HepG2 (cell line): Measurements from ENCODE around the gene SNCAIP. TPM values are rescaled to one million over a fixed set of nuclear protein-coding genes. Genes with fewer than 3 reads are reported as not detected.

Source experiments
- ATAC-seq: fragments of 200-7000 bp; cut with Tn5 transposase; 3 replicates; pipeline ENCODE4 v1.9.1; 2020; ENCODE audit warnings: mild to moderate bottlenecking, moderate library complexity
- BruUV-seq: library from RNA; stranded (reverse); fragments of 400-500 nt; replicated peaks from 2 replicates; lab custom pipeline; 2021; lab: Mats Ljungman, UMichigan
- CTCF ChIA-PET: fragments of 300-600 bp; formaldehyde crosslinking; extraction: SDS; loops from one replicate; lab custom pipeline; 2021; ENCODE audit warnings: low total read pairs, inconsistent platforms, low intra/inter-chr PET ratio; lab: Yijun Ruan, JAX
- POLR2A ChIA-PET: fragments of 350-600 bp; sonication (Branson Sonifier 250); formaldehyde crosslinking; loops from one replicate; lab custom pipeline; 2020; ENCODE audit warnings: antibody characterized with exemption, inconsistent platforms; lab: Yijun Ruan, JAX
- DNase-seq: peaks from one replicate; pipeline ENCODE4 v3.0.0-alpha.2; 2015; ENCODE audit warnings: low spot score
- FAIRE-seq: peaks from 3 replicates; lab custom pipeline; 2011; peaks lifted over from hg19 to GRCh38; lab: Jason Lieb, UNC
- H2AFZ ChIP-seq: one replicate; pipeline ENCODE4 v1.6.1; 2011; ENCODE audit warnings: low read length, inconsistent platforms
- H3K27ac ChIP-seq: fragments of 300-600 bp; 3 replicates; pipeline ENCODE4 v1.8.0; 2011; ENCODE audit warnings: mixed run types, mild to moderate bottlenecking, mixed read lengths, low read length, inconsistent platforms; ENCODE audit not compliant: insufficient read depth; ENCODE audit errors: extremely low read length
- H3K27me3 ChIP-seq, 2 experiments: fragments of 200-600 bp in 1 of 2; 2 replicates in 1 of 2; 3 replicates in 1 of 2; pipeline versions ENCODE4 v1.6.0 to v1.8.0; 2011; ENCODE audit warnings: low read length in 2 of 2, mild to moderate bottlenecking in 2 of 2, moderate library complexity in 2 of 2, inconsistent platforms in 1 of 2; ENCODE audit not compliant: insufficient read depth in 2 of 2, control insufficient read depth in 1 of 2
- H3K36me3 ChIP-seq, 2 experiments: fragments of 200-600 bp in 1 of 2; replicated peaks in 1 of 2; 2 replicates in 1 of 2; 3 replicates in 1 of 2; pipeline versions ENCODE4 v1.5.1 to v1.8.0; 2011; ENCODE audit warnings: low read length in 2 of 2, inconsistent platforms in 1 of 2; ENCODE audit not compliant: insufficient read depth in 2 of 2, control insufficient read depth in 1 of 2
- H3K4me1 ChIP-seq: 2 replicates; pipeline ENCODE4 v1.5.1; 2012; ENCODE audit warnings: low read length, inconsistent platforms; ENCODE audit not compliant: insufficient read depth
- H3K4me2 ChIP-seq: 2 replicates; pipeline ENCODE4 v1.6.0; 2011; ENCODE audit warnings: low read depth, low read length, inconsistent platforms
- H3K4me3 ChIP-seq, 3 experiments: fragments of 200-600 bp in 1 of 3; sonication (generic), shearing (Covaris generic) in 1 of 3; replicated peaks in 1 of 3; 2 replicates each; pipeline ENCODE4 v1.5.1; 2011 to 2016; ENCODE audit warnings: low read length in 3 of 3, inconsistent platforms in 2 of 3, low read depth in 2 of 3, mild to moderate bottlenecking in 2 of 3, control low read depth in 1 of 3, mixed read lengths in 1 of 3; ENCODE audit not compliant: insufficient read depth in 1 of 3
- H3K79me2 ChIP-seq: one replicate; pipeline ENCODE4 v1.6.1; 2011; ENCODE audit warnings: low read length, inconsistent platforms; ENCODE audit not compliant: insufficient read depth
- H3K9ac ChIP-seq: 2 replicates; pipeline ENCODE4 v1.6.0; 2011; ENCODE audit warnings: mild to moderate bottlenecking, low read depth, low read length, inconsistent platforms; ENCODE audit not compliant: insufficient read depth
- H3K9me3 ChIP-seq: 2 replicates; pipeline ENCODE4 v1.5.1; 2012; ENCODE audit warnings: mild to moderate bottlenecking, low read length
- H4K20me1 ChIP-seq: 2 replicates; pipeline ENCODE4 v1.6.0; 2011; ENCODE audit warnings: inconsistent platforms, mild to moderate bottlenecking, low read length, moderate library complexity; ENCODE audit not compliant: insufficient read depth
- ARID5B ChIP-seq: IDR thresholded peaks from 2 replicates; pipeline ENCODE4 v1.4.0; 2020; ENCODE audit warnings: mild to moderate bottlenecking, missing genetic modification reagents
- DMAP1 ChIP-seq: IDR thresholded peaks from 2 replicates; pipeline ENCODE4 v1.6.1; 2016
- HCFC1 ChIP-seq: fragments of 150-350 bp; IDR thresholded peaks from 2 replicates; pipeline ENCODE4 v1.6.1; 2014; ENCODE audit warnings: low read depth, low read length
- HIC2 ChIP-seq: sonication (generic); formaldehyde crosslinking; IDR thresholded peaks from 2 replicates; pipeline ENCODE4 v1.9.0; 2022; ENCODE audit warnings: low read depth, missing genetic modification reagents
- HIVEP1 ChIP-seq: sonication (generic); formaldehyde crosslinking; IDR thresholded peaks from 2 replicates; pipeline ENCODE4 v1.4.0; 2020; ENCODE audit warnings: mild to moderate bottlenecking, missing genetic modification reagents
- HMG20B ChIP-seq: conservative IDR thresholded peaks from 2 replicates; pipeline ENCODE4 v1.6.1; 2016; ENCODE audit warnings: missing genetic modification reagents, missing compliant biosample characterization
- IRX3 ChIP-seq: sonication (generic); formaldehyde crosslinking; IDR thresholded peaks from 2 replicates; pipeline ENCODE4 v1.8.1; 2023; ENCODE audit warnings: mild to moderate bottlenecking, low read depth, missing genetic modification reagents, borderline replicate concordance
- JUND ChIP-seq: sonication (generic); formaldehyde crosslinking; IDR thresholded peaks from 2 replicates; pipeline ENCODE4 v1.8.0; 2022; ENCODE audit warnings: mild to moderate bottlenecking, missing genetic modification reagents
- NPAS2 ChIP-seq: sonication (generic); formaldehyde crosslinking; IDR thresholded peaks from 2 replicates; pipeline ENCODE4 v1.8.0; 2022; ENCODE audit warnings: mild to moderate bottlenecking, missing genetic modification reagents, borderline replicate concordance
- POLR2G ChIP-seq: fragments of 200-400 bp; formaldehyde crosslinking; IDR thresholded peaks from 2 replicates; pipeline ENCODE4 v1.6.1; 2018; ENCODE audit warnings: mild to moderate bottlenecking, low read depth, low read length, moderate library complexity
- SIN3A ChIP-seq: IDR thresholded peaks from 2 replicates; pipeline ENCODE4 v1.6.1; 2011; ENCODE audit warnings: low read depth, mild to moderate bottlenecking, control low read depth, low read length, borderline replicate concordance
- ZFP36L1 ChIP-seq: sonication (generic); formaldehyde crosslinking; IDR thresholded peaks from 2 replicates; pipeline ENCODE4 v1.8.0; 2022; ENCODE audit warnings: mild to moderate bottlenecking, missing genetic modification reagents, moderate library complexity
- ZNF276 ChIP-seq: sonication (generic); formaldehyde crosslinking; IDR thresholded peaks from 2 replicates; pipeline ENCODE4 v1.4.0; 2020; ENCODE audit warnings: mild to moderate bottlenecking, low read depth, missing genetic modification reagents
- ZNF619 ChIP-seq: sonication (generic); formaldehyde crosslinking; IDR thresholded peaks from 2 replicates; pipeline ENCODE4 v1.4.0; 2020; ENCODE audit warnings: mild to moderate bottlenecking, missing genetic modification reagents
- WGBS: methylation state at CpG from one replicate; pipeline ENCODE4 v1.1.6; 2017; ENCODE audit warnings: low lambda C conversion rate; 5-methylcytosine and 5-hydroxymethylcytosine counted together
- in situ Hi-C: cut with HindIII; loops from 2 replicates; pipeline ENCODE4 v1.10.0; 2017; ENCODE audit warnings: low pct_unique_long_range_greater_than_20kb; ENCODE audit not compliant: extremely low pct_ligation_motif_present
- intact Hi-C: fragments of 100-400 bp; cut with micrococcal nuclease; formaldehyde crosslinking; loops from one replicate; pipeline ENCODE4 v1.10.0; 2022; ENCODE audit not compliant: unreplicated experiment
- polyA plus RNA-seq, 8 experiments: library from polyadenylated mRNA; depleted of rRNA in 3 of 8; stranded (reverse) in 7 of 8; unstranded in 1 of 8; fragments of >200 nt; fragmentation: Illumina TruSeq in 4 of 8; extraction: Trizol in 4 of 8; gene quantifications; 2 replicates each; pipeline versions ENCODE4 v1.2.1 to v1.2.3, GENCODE V29; 2011 to 2016; ENCODE audit warnings: low read depth in 4 of 8, missing spikeins in 1 of 8, mixed read lengths in 1 of 8; ENCODE audit not compliant: insufficient read depth in 1 of 8
- total RNA-seq, 5 experiments: library from RNA; depleted of rRNA; stranded (reverse); fragments of >200 nt; fragmentation: Illumina TruSeq; extraction: Trizol; gene quantifications; 2 replicates each; pipeline ENCODE4 v1.2.3, GENCODE V29; 2016; ENCODE audit warnings: low read depth in 1 of 5

The SNCAIP gene
- total and polyA plus RNA-seq, 2 of the 13 experiments (the other 11 are each of a cell fraction or from before 2014, with no cell fraction given) = not detected

- in situ Hi-C loops = no loop called here
- FAIRE-seq (no peak), ATAC-seq (no peak), DNase-seq (no peak)
- no peaks in the 10 kb centered on the region for H3K36me3 ChIP-seq
- H3K9me3 ChIP-seq = no peaks in the 10 kb centered on the region
- no peak overlapping the region for H2AFZ ChIP-seq
- ChIA-PET CTCF (no interaction called here), POLR2A (no interaction called here)
- H3K79me2 ChIP-seq = no peaks in the 10 kb centered on the region
- H3K27ac ChIP-seq = no peak overlapping the region
- no peak overlapping the region for H3K4me2 ChIP-seq
- H3K4me3 ChIP-seq = no peak overlapping the region
- intact Hi-C loops = no loop called here
- WGBS = 9% methylated on average over 7 of the region's 7 CpGs
- H3K4me1 ChIP-seq = no peaks in the 10 kb centered on the region
- H4K20me1 ChIP-seq = no peaks in the 10 kb centered on the region
- BruUV-seq = no TSS peak
- no peaks in the 10 kb centered on the region for H3K27me3 ChIP-seq
- no peak overlapping the region for H3K9ac ChIP-seq
- no peak for TF ChIP-seq POLR2G
- no peak for TF ChIP-seq HMG20B (CRISPR knock-in tag)
- TF ChIP-seq JUND (CRISPR knock-in tag) = no peak
- TF ChIP-seq DMAP1 = no peak
- no peak for TF ChIP-seq HCFC1
- TF ChIP-seq ZFP36L1 (CRISPR knock-in tag) = no peak
- no peak for TF ChIP-seq HIC2
- TF ChIP-seq SIN3A = no peak
- no peak for TF ChIP-seq ARID5B (CRISPR knock-in tag)
- no peak for TF ChIP-seq IRX3 (CRISPR knock-in tag)
- no peak for TF ChIP-seq ZNF276 (CRISPR knock-in tag)
- no peak for TF ChIP-seq NPAS2 (CRISPR knock-in tag)
- TF ChIP-seq HIVEP1 (CRISPR knock-in tag) = no peak
- TF ChIP-seq ZNF619 (CRISPR knock-in tag) = no peak
Observed at GRCh38 chr5:122291000-122291901, 20.8 kb upstream of the SNCAIP start.
